ENCODE measurements around the gene LYZL1.

GRCh38 chr10:29343607-29344038 lies 54.8 kb downstream of the LYZL1 start:
- TF ChIP-seq POLR2AphosphoS5 (IDR thresholded peaks at IDR 0.05) (no peak), CTCF (IDR thresholded peaks at IDR 0.05) (no peak), POLR2A (IDR thresholded peaks at IDR 0.05) (no peak)
